B cell (primary cell): ENCODE data around the gene ISLR2.

ENCODE experiments used
- EZH2 ChIP-seq: IDR thresholded peaks from 2 replicates; pipeline ENCODE4 v1.6.1; 2012; ENCODE audit warnings: borderline replicate concordance, low read depth, mild to moderate bottlenecking, moderate library complexity, low read length; ENCODE audit not compliant: insufficient read depth, poor library complexity, severe bottlenecking
- TF ChIP-seq, protein P1 (sequence below): fragments of 200-600 bp; IDR thresholded peaks from one replicate; pipeline ENCODE4 v1.8.0; 2022; ENCODE audit warnings: antibody characterized with exemption, mild to moderate bottlenecking

DNA sequence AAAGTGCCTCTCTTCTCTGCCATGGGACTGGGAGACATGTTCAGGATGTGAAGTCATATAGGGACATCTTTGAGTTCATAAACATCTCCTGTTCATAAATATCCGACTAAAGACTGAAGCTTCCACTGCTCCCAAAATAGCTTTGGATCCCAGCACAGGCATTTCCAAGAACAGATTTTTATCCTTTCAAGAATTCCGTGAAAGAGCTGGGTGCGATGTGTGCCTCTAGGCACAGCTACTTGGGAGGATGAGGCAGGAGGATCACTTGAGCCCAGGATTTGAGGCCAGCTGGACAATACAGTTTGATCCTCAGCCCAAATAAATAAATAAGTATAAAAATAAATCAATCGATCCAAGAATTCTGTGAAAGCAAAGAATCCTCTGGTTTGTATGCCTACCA is 6.7 kb upstream of the ISLR2 start:
- TF ChIP-seq, protein P1, sequence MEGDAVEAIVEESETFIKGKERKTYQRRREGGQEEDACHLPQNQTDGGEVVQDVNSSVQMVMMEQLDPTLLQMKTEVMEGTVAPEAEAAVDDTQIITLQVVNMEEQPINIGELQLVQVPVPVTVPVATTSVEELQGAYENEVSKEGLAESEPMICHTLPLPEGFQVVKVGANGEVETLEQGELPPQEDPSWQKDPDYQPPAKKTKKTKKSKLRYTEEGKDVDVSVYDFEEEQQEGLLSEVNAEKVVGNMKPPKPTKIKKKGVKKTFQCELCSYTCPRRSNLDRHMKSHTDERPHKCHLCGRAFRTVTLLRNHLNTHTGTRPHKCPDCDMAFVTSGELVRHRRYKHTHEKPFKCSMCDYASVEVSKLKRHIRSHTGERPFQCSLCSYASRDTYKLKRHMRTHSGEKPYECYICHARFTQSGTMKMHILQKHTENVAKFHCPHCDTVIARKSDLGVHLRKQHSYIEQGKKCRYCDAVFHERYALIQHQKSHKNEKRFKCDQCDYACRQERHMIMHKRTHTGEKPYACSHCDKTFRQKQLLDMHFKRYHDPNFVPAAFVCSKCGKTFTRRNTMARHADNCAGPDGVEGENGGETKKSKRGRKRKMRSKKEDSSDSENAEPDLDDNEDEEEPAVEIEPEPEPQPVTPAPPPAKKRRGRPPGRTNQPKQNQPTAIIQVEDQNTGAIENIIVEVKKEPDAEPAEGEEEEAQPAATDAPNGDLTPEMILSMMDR = no peak
- TF ChIP-seq EZH2 = no peak
